NB4 (cell line): ENCODE measurements around the gene CDH16.
"Not testable (repeated sequence)": the region's sequence is repeated elsewhere in the genome, so short reads cannot be mapped to it uniquely, and the experiment has no call there.

Source experiments
- DNase-seq: peaks from one replicate; pipeline ENCODE4 v3.0.0; 2010; ENCODE audit warnings: low read depth
- H3K4me3 ChIP-seq: one replicate; pipeline ENCODE4 v1.5.1; 2011; ENCODE audit warnings: mild to moderate bottlenecking, low read depth, low read length, moderate library complexity
- MYC ChIP-seq: IDR thresholded peaks from 2 replicates; pipeline ENCODE4 v1.6.1; 2011; ENCODE audit warnings: low read depth, low read length
- POLR2A ChIP-seq: IDR thresholded peaks from 2 replicates; pipeline ENCODE4 v1.6.1; 2011; ENCODE audit warnings: mild to moderate bottlenecking; ENCODE audit not compliant: insufficient read length; ENCODE audit errors: extremely low read depth
- TF ChIP-seq, protein P1 (sequence below): IDR thresholded peaks from one replicate; pipeline ENCODE4 v1.5.1; 2012; ENCODE audit warnings: low read depth, low read length
- TF ChIP-seq, protein P2 (sequence below): IDR thresholded peaks from 2 replicates; pipeline ENCODE4 v1.6.1; 2011; ENCODE audit warnings: low read depth, low read length

CDH16 gene

DNA sequence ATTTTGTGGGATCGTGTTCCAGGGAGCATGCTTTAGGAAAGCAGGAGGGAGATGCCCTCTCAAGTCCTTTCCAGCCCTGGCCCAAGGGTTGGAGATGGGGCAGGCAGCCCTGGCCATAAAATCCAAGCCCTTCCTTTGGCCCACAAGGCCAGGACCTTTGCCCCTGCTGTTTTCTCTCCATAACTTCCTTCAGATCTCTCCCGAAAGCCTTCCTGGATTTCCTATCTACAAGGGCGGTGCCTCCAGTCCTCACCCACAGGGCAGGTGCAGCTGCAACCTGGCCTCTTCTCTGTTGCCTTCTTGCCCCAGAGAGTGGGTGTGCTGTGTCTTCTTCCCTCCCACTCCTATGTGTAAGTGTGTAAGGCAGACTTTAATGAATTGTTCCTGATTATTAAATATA is 46.8 kb downstream of the CDH16 start:
- TF ChIP-seq MYC (no peak), POLR2A (no peak)
- TF ChIP-seq, protein P1, sequence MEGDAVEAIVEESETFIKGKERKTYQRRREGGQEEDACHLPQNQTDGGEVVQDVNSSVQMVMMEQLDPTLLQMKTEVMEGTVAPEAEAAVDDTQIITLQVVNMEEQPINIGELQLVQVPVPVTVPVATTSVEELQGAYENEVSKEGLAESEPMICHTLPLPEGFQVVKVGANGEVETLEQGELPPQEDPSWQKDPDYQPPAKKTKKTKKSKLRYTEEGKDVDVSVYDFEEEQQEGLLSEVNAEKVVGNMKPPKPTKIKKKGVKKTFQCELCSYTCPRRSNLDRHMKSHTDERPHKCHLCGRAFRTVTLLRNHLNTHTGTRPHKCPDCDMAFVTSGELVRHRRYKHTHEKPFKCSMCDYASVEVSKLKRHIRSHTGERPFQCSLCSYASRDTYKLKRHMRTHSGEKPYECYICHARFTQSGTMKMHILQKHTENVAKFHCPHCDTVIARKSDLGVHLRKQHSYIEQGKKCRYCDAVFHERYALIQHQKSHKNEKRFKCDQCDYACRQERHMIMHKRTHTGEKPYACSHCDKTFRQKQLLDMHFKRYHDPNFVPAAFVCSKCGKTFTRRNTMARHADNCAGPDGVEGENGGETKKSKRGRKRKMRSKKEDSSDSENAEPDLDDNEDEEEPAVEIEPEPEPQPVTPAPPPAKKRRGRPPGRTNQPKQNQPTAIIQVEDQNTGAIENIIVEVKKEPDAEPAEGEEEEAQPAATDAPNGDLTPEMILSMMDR: no peak
- TF ChIP-seq, protein P2, sequence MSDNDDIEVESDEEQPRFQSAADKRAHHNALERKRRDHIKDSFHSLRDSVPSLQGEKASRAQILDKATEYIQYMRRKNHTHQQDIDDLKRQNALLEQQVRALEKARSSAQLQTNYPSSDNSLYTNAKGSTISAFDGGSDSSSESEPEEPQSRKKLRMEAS: no peak
- DNase-seq: no peak
- no peak overlapping the region for H3K4me3 ChIP-seq

DNA sequence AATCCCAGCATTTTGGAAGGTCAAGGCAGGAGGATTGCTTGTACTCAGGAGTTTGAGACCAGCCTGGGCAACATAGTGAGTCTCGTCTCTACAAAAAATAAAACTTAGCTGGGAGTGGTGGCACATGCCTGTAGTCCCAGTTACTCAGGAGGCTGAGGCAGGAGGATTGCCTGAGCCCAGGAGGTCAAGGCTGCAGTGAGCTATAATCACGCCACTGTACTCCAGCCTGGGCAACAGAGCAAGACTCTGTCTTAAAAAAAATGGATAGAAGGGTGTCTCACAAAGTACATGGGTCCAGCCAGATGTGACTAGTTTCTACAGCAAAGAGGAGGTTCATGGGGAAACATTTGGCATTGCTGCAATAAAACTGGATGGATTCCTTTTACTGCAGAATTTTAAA is 47.3 kb downstream of the CDH16 start:
- DNase-seq, H3K4me3 ChIP-seq: not testable (repeated sequence)

DNA sequence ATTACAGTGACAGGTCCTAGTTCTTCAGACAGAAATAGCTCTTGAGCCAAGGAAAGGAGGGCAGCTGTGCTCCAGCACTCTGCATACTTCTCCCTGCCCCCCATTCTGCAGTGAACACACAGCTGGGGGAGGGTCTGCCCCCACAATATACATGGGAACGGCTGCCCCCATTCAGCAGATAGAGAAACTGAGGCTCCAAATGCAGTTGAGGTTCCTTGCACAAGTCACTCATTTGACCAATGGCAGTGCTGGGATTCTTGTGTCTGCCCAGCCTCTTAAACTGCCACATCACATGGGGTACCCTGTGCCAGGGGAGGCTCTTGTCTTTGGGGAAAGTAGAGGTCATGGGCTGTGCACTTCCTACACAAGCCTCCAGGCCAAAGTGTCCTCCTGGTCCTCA is 49.3 kb downstream of the CDH16 start:
- no peak overlapping the region for H3K4me3 ChIP-seq
- TF ChIP-seq, protein P2: no peak
- TF ChIP-seq POLR2A: no peak
- TF ChIP-seq, protein P1: no peak
- no peak for DNase-seq

DNA sequence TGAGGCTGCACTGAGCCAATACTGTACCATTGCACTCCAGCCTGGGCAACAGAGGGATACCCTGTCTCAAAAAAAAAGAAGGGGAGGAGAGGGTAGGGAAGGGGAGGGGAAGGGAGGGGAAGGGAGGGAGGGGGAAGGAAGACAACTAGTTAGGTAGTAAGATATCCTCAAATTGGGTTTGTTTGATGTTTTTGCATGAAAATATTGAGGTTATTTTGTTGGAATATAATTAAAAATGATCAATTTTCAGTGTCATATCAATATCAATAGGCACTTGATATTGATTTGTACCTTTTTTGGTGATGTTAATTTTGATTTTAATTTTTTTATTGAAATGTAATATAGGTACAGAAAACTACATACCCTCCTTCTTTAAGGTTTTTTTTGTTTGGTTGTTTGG is 55.0 kb downstream of the CDH16 start:
- no peak overlapping the region for H3K4me3 ChIP-seq
- TF ChIP-seq, protein P2: no peak
- TF ChIP-seq MYC (no peak), POLR2A (no peak)
- TF ChIP-seq, protein P1: no peak

DNA sequence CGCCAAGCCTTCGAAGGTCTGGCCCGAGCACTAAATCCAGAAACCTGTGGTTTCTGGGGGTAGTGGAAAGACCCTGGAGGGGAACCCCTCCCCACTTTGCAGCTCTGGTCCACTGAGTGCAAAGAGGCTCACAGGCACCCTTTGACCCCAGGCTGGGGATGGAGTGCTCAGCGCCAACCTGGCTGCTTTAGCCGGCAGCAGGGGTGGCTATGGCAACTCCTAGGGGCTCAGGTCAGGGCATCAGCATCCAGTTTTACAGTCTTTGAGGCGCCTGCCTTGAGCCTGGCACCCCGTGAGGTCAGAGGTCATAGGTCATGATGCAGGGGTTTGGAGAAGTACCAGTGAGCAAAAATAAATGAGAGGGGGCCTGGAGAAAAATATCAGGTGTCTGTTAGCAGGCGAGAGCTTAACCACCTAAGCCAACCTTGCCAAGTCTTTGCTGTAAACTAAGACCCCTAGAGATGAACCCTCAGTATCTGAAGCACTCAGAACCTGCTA is 56.6 kb downstream of the CDH16 start:
- H3K4me3 ChIP-seq: no peak overlapping the region
- TF ChIP-seq, protein P2: no peak
- TF ChIP-seq, protein P1: no peak
- TF ChIP-seq POLR2A (no peak), MYC (no peak)
- no peak for DNase-seq

More for the DNA sequence above, 55.0 kb downstream of the CDH16 start:
- no peak for DNase-seq

DNA sequence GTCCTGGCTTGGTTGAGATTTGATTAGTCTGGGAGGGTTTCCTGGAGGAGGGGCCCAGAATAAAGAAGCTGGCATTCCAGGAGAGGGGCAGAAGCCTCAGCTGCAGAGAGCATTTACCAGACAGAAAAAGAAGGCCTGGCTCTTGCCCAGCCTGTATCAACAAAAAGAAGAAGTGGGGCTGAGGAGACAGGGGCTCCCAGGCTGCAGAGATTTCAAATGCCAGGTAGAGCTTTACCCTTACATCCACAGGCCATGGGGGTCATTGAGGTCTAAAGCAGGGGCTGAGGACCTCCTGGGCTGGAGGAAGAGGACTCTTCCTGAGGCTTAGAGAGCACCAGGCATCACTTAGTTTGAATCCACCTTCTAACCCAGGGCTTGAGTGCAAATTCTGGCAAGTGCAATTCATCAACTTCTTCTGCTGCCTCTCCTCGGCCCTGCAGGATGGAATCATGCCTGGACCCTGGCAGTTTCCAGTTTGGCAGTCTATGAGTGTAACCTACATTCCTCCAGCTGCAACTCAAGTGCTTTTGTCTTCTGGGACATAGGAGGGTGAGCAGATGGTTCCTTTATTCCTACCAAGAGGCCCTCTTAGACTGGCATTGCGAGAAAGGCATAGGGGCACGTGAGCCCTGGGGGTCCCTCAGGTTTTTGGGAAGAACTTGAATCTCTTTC is 59.2 kb downstream of the CDH16 start:
- no peak for TF ChIP-seq POLR2A
- TF ChIP-seq, protein P1: no peak
- TF ChIP-seq, protein P2: no peak
- TF ChIP-seq MYC: no peak
- no peak overlapping the region for H3K4me3 ChIP-seq
- no peak for DNase-seq
